Measurements from ENCODE around the gene APOBEC4.

DNA sequence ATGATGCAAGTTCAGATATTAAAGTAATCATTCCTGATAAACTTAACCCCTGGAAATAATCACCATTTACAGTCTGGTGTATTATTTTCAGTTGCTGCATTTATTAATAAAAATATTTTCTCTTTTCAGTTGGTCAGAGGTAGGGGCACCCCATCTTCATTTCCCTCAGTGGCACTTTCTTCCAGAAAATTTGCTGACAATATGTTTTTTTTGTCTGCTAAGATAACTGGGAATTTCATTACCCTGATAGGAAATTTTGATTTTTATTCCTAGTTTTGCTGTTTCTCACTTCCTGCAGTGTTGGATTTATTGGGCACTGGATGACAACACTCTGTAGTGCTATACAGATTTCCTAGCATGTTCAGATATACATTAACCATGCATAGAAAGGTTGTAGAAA, 33.1 kb upstream of the APOBEC4 start:
- TF ChIP-seq, protein P1, sequence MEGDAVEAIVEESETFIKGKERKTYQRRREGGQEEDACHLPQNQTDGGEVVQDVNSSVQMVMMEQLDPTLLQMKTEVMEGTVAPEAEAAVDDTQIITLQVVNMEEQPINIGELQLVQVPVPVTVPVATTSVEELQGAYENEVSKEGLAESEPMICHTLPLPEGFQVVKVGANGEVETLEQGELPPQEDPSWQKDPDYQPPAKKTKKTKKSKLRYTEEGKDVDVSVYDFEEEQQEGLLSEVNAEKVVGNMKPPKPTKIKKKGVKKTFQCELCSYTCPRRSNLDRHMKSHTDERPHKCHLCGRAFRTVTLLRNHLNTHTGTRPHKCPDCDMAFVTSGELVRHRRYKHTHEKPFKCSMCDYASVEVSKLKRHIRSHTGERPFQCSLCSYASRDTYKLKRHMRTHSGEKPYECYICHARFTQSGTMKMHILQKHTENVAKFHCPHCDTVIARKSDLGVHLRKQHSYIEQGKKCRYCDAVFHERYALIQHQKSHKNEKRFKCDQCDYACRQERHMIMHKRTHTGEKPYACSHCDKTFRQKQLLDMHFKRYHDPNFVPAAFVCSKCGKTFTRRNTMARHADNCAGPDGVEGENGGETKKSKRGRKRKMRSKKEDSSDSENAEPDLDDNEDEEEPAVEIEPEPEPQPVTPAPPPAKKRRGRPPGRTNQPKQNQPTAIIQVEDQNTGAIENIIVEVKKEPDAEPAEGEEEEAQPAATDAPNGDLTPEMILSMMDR (IDR thresholded peaks at IDR 0.05; ENCODE audit: insufficient read depth, low read length): no peak
- TF ChIP-seq, protein P2, sequence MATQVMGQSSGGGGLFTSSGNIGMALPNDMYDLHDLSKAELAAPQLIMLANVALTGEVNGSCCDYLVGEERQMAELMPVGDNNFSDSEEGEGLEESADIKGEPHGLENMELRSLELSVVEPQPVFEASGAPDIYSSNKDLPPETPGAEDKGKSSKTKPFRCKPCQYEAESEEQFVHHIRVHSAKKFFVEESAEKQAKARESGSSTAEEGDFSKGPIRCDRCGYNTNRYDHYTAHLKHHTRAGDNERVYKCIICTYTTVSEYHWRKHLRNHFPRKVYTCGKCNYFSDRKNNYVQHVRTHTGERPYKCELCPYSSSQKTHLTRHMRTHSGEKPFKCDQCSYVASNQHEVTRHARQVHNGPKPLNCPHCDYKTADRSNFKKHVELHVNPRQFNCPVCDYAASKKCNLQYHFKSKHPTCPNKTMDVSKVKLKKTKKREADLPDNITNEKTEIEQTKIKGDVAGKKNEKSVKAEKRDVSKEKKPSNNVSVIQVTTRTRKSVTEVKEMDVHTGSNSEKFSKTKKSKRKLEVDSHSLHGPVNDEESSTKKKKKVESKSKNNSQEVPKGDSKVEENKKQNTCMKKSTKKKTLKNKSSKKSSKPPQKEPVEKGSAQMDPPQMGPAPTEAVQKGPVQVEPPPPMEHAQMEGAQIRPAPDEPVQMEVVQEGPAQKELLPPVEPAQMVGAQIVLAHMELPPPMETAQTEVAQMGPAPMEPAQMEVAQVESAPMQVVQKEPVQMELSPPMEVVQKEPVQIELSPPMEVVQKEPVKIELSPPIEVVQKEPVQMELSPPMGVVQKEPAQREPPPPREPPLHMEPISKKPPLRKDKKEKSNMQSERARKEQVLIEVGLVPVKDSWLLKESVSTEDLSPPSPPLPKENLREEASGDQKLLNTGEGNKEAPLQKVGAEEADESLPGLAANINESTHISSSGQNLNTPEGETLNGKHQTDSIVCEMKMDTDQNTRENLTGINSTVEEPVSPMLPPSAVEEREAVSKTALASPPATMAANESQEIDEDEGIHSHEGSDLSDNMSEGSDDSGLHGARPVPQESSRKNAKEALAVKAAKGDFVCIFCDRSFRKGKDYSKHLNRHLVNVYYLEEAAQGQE (IDR thresholded peaks at IDR 0.05; ENCODE audit: insufficient replicate concordance, low read depth): no peak
- no peak for TF ChIP-seq GABPA (IDR thresholded peaks at IDR 0.05; ENCODE audit: low read depth)
